ENCODE data around the gene GKN2. TPM values are rescaled to one million over a fixed set of nuclear protein-coding genes. Genes with fewer than 3 reads are reported as not detected.

Gene GKN2
- total RNA-seq, 1 donor from 2014 or later = 77.2 TPM

DNA sequence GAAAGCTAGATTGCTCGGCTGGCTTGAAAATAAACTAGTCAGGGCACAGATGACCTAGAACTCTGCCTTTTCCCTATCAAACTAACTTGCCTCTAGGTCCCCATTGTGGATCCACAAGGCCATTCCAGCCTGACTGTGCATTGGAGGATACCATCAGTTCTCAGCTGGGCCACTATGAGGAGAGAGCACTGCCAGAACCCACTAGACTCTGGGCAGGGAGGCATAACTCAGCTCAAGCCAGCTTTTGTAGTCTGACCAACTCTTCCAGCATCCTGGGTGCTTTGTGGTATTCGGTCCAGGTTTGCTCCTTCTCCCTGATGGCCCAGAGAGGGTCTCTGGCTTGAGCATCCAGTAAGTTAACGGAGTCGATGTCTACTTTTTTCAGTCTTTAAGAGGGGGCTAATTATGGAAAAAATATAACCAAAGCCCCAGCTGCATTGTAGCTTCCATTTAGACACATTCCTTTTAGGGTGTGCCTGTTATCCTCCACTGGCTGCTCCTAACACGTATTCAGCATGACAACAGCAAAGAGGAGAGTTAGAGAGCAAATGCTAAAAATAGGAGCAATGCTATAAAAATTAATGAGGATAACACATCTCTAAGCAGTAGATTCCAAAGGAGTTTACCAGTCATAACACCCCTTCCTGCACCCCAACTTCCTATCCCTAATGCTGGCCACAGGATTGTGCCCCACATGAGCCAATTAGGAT, 15.2 kb downstream of the GKN2 start:
- peaks cover 8% of the 10 kb centered on the region for H3K4me1 ChIP-seq
- no peaks in the 10 kb centered on the region for H3K9me3 ChIP-seq
- no peak for DNase-seq
- H3K27me3 ChIP-seq = no peaks in the 10 kb centered on the region
- no peak overlapping the region for H3K4me3 ChIP-seq
- H3K36me3 ChIP-seq = no peaks in the 10 kb centered on the region
- intact Hi-C loops (cut with DNase I) = no loop called here
- peak; percentile 26 for ATAC-seq
- H3K27ac ChIP-seq = no peak overlapping the region
- TF ChIP-seq, protein P1, sequence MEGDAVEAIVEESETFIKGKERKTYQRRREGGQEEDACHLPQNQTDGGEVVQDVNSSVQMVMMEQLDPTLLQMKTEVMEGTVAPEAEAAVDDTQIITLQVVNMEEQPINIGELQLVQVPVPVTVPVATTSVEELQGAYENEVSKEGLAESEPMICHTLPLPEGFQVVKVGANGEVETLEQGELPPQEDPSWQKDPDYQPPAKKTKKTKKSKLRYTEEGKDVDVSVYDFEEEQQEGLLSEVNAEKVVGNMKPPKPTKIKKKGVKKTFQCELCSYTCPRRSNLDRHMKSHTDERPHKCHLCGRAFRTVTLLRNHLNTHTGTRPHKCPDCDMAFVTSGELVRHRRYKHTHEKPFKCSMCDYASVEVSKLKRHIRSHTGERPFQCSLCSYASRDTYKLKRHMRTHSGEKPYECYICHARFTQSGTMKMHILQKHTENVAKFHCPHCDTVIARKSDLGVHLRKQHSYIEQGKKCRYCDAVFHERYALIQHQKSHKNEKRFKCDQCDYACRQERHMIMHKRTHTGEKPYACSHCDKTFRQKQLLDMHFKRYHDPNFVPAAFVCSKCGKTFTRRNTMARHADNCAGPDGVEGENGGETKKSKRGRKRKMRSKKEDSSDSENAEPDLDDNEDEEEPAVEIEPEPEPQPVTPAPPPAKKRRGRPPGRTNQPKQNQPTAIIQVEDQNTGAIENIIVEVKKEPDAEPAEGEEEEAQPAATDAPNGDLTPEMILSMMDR (IDR thresholded peaks at IDR 0.05) = no peak

DNA sequence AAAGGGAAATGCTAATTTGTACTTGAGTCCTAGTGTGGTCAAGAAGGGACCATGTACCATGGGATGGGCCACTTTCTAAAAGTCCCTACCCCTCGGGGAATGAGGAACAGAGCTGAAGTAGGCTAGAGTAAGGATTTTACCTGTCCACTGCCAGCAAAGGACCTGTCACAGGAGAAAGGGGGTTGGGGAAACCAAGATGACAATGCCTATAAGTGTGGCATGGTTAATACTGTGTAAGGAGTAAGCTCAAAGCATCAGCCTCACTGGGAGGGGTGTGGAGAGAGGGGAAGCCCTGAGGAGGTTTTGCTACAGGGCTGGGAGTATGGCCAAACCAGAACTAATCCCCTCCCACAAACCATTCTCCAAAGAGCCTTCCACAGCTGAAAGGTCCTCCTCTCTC, 15.8 kb downstream of the GKN2 start:
- DNase-seq (no peak), ATAC-seq (peak; percentile 54)
- Histone ChIP-seq H3K27ac (no peak overlapping the region), H3K4me3 (no peak overlapping the region), H3K27me3 (no peaks in the 10 kb centered on the region), H3K4me1 (peaks cover 11% of the 10 kb centered on the region), H3K9me3 (no peaks in the 10 kb centered on the region), H3K36me3 (no peaks in the 10 kb centered on the region)
- TF ChIP-seq, protein P1 (IDR thresholded peaks at IDR 0.05) = no peak
- intact Hi-C loops (cut with DNase I) = no loop called here

DNA sequence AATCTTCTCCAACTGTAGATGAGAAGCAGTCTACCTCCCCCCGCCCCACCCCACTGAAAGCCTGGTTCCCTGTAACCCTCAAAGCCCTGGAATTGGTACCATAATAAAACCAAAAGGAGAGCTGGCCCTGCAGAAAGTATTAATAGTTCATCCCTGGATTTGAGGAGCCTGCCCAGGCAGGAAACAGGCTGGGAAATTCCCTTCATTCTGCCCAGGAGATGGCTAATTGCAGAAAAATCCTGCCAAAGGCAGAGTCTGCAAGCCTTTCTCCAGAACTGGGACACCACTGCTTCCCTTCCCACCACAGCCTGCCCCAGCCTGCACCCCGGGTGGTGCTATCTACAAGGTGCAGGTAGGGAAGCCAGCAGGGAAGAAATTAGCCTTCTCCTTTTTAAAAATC, 16.3 kb downstream of the GKN2 start:
- DNase-seq (no peak), ATAC-seq (no peak)
- Histone ChIP-seq H3K9me3 (no peaks in the 10 kb centered on the region), H3K27ac (no peak overlapping the region), H3K4me3 (no peak overlapping the region), H3K36me3 (no peaks in the 10 kb centered on the region), H3K27me3 (no peaks in the 10 kb centered on the region), H3K4me1 (peaks cover 11% of the 10 kb centered on the region)
- intact Hi-C loops (cut with DNase I) = no loop called here
- TF ChIP-seq, protein P1 (IDR thresholded peaks at IDR 0.05) = no peak

DNA sequence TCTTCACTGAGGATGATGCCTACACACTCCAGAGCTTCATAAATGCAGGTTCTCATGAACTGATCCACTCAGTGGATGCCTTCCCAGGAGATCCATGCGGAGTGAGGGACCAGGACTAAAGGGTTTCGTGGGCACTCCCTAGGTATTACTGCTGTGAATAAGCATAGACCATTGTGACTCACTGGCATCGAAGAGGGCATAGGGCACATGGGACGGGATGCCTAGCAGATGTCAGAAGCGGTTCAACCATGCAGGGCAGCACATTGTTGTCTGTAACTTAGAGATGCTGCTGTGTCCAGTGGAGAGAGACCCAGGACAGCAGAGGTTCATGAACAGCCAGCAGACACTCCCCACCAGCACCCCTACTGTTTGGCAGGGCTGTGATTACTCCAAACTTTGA, 17.2 kb downstream of the GKN2 start:
- DNase-seq = no peak
- ATAC-seq = no peak
- H3K27ac ChIP-seq = no peak overlapping the region
- no peaks in the 10 kb centered on the region for H3K9me3 ChIP-seq
- intact Hi-C loops (cut with DNase I) = no loop called here
- no peaks in the 10 kb centered on the region for H3K27me3 ChIP-seq
- TF ChIP-seq, protein P1 (IDR thresholded peaks at IDR 0.05) = no peak
- H3K4me3 ChIP-seq = no peak overlapping the region
- no peaks in the 10 kb centered on the region for H3K36me3 ChIP-seq
- H3K4me1 ChIP-seq = peaks cover 11% of the 10 kb centered on the region

DNA sequence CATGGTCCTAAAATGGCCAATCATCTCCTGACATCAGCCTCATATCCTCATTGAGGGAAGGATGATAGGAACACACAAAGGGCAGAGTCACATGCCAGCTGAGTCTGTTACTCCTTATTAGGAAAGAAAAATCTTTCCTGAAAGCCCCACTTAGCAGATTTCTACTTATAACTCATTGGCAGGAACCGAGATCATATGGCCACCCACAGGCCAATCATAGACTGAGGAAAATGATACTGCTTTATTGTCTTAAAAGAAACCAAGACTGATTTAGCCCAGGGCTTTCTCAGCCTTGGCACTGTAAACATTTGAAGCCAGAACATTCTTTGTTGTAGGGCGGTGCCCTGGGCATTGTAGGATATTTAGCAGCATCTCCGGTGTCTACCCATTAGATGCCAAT, 18.7 kb downstream of the GKN2 start:
- H3K9me3 ChIP-seq = no peaks in the 10 kb centered on the region
- TF ChIP-seq, protein P1 (IDR thresholded peaks at IDR 0.05) = no peak
- intact Hi-C loops (cut with DNase I) = no loop called here
- H3K36me3 ChIP-seq = no peaks in the 10 kb centered on the region
- H3K4me3 ChIP-seq = no peak overlapping the region
- H3K4me1 ChIP-seq = peaks cover 11% of the 10 kb centered on the region
- no peak for DNase-seq
- no peak for ATAC-seq
- H3K27me3 ChIP-seq = no peaks in the 10 kb centered on the region
- H3K27ac ChIP-seq = no peak overlapping the region

DNA sequence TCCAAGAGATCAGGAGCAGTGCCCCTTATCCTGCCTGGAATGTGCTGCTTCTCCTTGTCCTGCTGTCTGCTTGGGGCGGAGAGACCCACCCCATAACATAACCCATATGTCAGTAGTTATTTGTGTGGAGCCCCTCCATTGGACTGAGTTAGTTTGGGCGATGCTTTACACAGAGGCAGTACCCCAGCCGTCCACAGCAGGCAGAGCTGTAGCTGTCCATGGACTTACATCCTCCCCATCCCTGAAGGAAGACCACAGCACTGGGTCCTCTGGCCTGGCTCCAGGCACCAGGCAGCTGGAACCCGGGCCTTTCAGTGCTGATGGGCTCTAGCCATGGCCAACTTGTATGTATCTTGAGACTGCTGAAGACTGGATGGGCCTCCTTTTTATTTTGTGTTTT, 20.3 kb downstream of the GKN2 start:
- peaks cover 11% of the 10 kb centered on the region for H3K4me1 ChIP-seq
- H3K27me3 ChIP-seq = no peaks in the 10 kb centered on the region
- H3K4me3 ChIP-seq = no peak overlapping the region
- TF ChIP-seq, protein P1 (IDR thresholded peaks at IDR 0.05) = no peak
- no peaks in the 10 kb centered on the region for H3K9me3 ChIP-seq
- no peak for DNase-seq
- no peak for ATAC-seq
- H3K36me3 ChIP-seq = no peaks in the 10 kb centered on the region
- peak overlapping the region; percentile 12 for H3K27ac ChIP-seq
- intact Hi-C loops (cut with DNase I) = no loop called here
